HG02759 (cell line): ENCODE data around the gene CLEC16A.
A peak's percentile ranks its signal among the peaks of the same experiment; 100 is the strongest.

Source experiments
- ATAC-seq: cut with Tn5 transposase; IDR thresholded peaks from one replicate; pipeline ENCODE4 v1.9.1; 2021; ENCODE audit warnings: mild to moderate bottlenecking, moderate library complexity; ENCODE audit not compliant: unreplicated experiment

Gene CLEC16A

DNA sequence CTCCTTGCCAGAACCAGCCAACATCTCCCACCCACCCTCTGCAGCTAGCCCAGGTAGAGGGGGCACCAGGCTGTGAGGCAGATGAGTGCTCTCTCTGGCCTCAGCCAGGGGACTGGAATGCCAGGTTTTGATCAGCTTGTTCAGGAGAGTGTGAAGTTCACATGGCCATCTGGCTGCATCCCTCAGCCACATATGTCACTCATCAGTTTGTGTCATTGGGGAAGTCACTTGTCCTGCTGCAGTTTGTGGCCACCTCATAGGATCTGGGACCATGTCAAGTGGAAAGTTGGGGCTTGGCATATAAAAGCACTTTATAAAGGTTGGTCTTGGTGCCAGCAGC is 164.1 kb downstream of the CLEC16A start:
- ATAC-seq: no peak

DNA sequence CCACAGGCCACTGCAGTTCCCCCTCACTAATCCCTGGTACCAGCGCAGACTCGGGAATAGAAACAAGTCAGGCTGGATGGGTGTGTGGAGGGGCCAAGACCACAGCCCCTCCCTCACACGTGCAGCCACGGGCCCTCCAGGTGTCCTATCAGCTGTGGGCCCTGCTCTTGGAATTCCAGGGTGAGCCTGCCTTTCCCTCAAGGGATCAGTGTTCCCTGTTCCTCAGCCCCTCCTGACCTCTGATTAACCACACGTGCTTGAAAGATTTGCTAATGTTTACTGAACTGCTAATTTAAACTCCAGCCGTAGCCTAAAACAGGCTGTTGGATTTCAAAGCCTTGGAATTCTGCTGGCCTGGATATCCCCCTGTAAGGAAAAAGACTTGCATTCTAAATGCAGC is 165.2 kb downstream of the CLEC16A start:
- no peak for ATAC-seq

GRCh38 chr16:11111150-11111549 is 166.8 kb downstream of the CLEC16A start:
- ATAC-seq: no peak

GRCh38 chr16:11111856-11112634 is 167.7 kb downstream of the CLEC16A start:
- ATAC-seq: no peak

- ATAC-seq: no peak
Observed at GRCh38 chr16:11112723-11113348, 168.5 kb downstream of the CLEC16A start.

DNA sequence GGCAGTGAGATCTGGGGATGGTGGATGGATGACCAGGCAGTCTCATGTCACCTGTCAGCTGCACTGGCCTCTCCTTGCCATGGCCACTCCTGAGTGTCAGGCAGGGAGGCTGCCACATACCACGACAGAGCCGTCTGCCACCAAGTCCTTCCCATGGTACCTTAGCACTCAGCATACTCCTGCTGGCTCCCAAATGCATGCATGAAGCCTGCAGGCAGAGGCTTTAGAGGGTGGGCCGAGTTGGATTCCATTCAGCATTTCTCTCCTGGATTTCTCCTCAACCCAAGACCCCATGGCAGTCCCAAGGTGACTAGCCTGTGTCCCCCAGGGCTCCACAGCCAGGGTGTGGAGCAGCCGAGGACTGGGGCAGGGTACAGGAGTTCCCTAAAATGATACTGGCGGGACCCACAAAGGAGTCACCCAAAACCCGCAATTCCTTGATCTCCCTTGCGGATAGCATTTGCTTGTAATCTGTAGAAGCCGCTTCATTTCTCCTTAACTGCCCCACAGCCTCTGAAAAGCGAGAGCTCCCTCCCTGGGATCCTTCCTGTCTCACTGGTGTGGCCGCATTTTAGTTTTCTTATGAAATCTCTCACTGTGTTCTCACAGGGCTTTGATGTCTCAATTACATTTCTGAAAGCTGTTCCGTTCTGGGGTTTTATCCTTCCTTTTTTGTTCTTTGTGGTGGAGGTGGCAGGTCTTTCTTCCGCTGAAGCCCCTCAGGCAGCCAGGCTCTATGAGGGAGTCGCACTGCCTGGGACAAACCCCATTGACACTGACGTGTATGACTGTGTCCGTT is 170.2 kb downstream of the CLEC16A start:
- no peak for ATAC-seq

DNA sequence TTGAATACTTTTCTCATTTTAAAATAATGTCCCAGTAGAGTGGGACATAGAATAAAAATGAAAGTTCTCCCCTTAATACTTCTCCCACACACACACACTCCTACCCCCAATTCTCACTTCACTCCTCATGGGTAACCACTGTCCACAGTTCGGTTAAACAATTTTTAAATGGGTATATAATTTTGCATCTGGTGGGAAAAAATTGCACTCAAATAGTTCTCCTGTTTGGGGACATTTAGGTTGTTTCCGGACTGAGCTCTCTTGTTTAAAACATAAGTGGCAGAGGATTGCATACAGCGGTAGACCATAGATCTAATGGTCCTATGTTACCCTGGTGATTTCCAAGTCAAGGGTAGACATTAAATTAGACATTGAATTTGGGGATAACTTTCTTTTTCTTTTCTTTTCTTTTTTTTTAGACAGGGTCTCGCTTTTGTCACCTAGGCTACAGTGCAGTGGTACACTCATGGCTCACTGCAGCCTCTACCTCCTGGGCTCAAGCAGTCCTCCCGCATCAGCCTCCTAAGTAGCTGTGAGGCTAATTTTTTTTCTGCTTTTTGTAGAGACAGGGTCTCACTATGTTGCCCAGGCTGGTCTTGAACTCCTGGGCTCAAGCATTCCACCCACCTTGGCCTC is 173.3 kb downstream of the CLEC16A start:
- peak; percentile 59 for ATAC-seq

DNA sequence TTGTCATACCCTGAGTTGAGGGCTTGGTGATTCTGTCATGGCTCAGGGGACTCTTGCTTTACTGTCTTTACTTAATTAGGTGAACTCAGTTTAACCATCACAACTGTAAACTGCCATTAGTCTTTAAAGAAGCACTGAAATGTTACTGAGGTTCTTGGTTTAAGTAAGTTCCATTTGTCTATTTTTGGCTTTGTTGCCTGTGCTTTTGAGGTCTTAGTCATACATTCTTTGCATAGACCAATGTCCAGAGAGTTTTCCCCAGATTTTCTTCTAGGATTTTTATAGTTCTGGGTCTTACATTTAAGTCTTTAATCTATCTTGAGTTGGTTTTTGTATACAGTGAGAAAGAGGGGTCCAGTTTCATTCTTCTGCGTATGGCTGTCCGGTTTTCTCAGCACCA is 174.1 kb downstream of the CLEC16A start:
- no peak for ATAC-seq

DNA sequence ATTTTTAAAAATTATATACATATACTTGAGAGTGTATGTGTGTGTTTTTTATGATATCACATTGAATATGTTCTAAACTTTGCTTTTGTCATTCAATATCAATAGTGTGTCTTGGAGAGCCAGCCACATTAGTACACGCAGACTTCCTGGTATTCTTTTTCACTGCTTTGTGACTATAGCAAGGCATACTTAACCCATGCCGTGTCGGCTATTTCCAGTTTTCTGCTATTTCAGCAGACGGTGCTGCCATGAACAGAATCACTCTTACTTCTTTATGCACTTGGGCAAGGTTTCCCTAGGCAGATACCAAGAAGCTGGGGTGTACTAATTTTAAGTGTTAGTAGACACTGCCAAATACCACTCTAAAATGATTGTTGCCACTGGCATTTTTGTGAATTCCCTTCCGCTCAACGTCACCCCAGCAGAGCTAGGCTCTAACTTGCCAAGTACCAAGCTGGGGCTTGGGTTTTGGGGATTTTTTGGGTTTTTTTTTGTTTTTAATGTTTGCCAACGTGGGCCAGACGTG is 176.8 kb downstream of the CLEC16A start:
- ATAC-seq: no peak

- no peak for ATAC-seq
Observed at GRCh38 chr16:11121914-11122692, 177.7 kb downstream of the CLEC16A start.

- ATAC-seq: no peak
Observed at GRCh38 chr16:11123666-11124065, 179.3 kb downstream of the CLEC16A start.

GRCh38 chr16:11125936-11126335 is 181.6 kb downstream of the CLEC16A start:
- ATAC-seq: no peak

GRCh38 chr16:11126399-11127054 is 182.2 kb downstream of the CLEC16A start:
- ATAC-seq: no peak

- ATAC-seq: no peak
Observed at GRCh38 chr16:11127610-11128195, 183.3 kb downstream of the CLEC16A start.

DNA sequence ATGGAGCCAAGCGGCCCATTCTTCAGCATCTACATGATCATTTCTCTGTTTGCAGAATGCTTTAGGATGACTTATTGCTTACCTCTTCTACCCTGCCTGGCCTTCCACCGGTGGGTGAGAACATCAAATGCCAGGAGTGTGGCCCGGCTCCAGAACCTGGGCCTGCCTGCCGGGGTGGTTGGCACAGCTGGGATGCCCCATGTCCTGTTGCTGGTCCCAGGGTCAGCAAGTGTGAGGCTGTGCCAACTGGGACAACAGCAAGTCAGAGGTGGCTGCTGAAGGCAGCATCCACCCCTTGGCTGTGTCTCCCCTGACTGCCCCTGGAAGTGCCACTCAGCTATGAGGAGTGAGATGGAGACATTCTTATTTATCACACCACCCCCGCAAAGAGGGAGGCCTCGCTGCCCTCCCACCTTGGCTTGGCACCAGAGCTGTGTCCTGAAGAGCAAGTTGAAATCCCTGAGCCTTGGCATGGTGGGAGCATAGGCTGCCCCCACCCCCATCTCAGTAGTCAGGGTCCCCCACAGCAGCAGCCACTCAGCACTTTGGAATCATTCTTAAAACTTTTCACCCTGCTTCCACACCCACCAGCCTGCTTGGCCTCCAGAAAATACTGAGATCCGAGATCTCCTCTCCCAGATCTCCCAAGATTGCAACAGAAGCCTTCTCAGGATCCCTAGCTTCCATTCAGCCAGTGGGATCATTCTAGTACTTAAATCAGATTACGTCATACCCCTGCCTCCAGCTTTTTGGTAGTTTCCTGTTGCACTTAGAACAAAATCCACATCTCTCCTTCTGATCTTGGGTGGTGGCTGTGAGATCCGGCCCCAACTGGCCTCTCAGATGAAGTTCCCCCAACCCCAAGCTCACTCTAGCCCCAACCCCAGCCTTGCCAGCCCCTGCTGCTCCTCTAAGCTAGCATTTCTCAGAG is 184.1 kb downstream of the CLEC16A start:
- ATAC-seq: no peak

DNA sequence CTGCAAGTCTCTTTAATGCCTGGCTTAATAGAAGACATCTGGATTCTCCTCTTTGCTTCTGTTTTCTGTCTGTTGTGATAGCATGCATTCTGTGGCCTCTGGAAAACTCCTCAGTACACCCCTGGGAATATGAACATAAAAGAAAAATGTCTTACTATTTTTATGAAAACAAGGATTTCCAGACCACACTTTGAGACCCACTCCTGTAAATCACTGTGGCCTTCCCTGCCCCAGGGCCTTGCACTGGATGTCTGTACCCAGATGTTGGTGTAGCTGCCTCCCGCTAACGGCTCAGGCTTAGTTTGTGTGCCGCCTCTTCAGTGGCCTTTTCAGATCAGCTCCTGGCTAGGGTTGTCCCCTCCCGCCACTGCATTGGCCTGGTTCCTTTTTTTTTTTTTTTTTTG is 185.0 kb downstream of the CLEC16A start:
- no peak for ATAC-seq

DNA sequence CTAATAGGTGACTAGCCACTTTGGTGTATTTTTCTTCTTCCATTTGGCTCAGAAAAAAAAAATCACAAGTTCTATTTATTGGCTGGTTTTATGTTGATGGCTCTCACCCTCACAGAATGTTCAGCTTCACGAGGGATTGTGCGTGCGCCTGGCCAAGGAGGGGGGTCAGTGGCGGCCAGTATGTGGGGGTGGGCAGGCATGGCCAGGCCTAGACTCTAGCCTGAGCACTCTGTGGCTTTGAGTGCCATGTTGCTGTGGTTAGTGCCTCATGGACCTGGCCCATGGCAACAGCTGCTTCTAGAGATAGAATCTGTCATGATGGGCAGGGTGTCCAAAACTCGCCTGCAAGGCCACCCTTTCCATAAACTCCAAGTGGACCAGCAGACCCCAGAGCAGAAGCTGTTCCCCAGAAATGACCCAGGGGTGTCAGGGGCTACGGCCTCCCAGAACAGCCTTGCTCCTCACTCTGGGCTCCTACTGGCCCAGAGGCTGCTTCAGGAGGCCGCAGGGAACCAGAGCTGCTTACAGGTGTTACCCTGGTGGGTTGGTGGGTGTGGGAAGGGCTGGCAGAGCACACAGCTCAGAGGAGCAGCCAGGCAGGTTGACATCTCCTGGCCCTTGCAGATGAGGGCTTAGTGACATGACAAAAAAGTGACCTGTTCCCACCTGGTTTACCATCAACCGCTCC is 186.8 kb downstream of the CLEC16A start:
- no peak for ATAC-seq

GRCh38 chr16:11131706-11132105 is 187.3 kb downstream of the CLEC16A start:
- ATAC-seq: no peak
